Mesothelial cell of epicardium (in vitro differentiated cells): ENCODE results near the gene DDX46. TPM values are rescaled to one million over a fixed set of nuclear protein-coding genes. Genes with fewer than 3 reads are reported as not detected.
"Not testable (repeated sequence)": the region's sequence is repeated elsewhere in the genome, so short reads cannot be mapped to it uniquely, and the experiment has no call there.

Source experiments
- DNase-seq, 2 experiments: peaks; one replicate each; pipeline ENCODE4 v3.0.0; 2021; ENCODE audit warnings: low spot score in 2 of 2; ENCODE audit not compliant: unreplicated experiment in 2 of 2
- H3K27ac Mint-ChIP-seq: 2 replicates; pipeline ENCODE4 v1.8.0; 2021; ENCODE audit warnings: mixed read lengths
- H3K27me3 Mint-ChIP-seq: 2 replicates; pipeline ENCODE4 v1.8.0; 2021; ENCODE audit warnings: low read depth, mixed read lengths
- H3K36me3 Mint-ChIP-seq: 2 replicates; pipeline ENCODE4 v1.8.0; 2021; ENCODE audit warnings: mixed read lengths
- H3K4me1 Mint-ChIP-seq: 2 replicates; pipeline ENCODE4 v1.8.0; 2021; ENCODE audit warnings: mixed read lengths
- H3K4me3 Mint-ChIP-seq: 2 replicates; pipeline ENCODE4 v1.8.0; 2021; ENCODE audit warnings: mild to moderate bottlenecking, moderate library complexity, mixed read lengths
- H3K9me3 Mint-ChIP-seq: 2 replicates; pipeline ENCODE4 v1.8.0; 2021; ENCODE audit warnings: mixed read lengths
- total RNA-seq: library from RNA; stranded (reverse); gene quantifications from 3 replicates; pipeline ENCODE4 v1.2.1, GENCODE V29; 2021
- TF ChIP-seq, protein P1 (sequence below): fragments of 200-600 bp; sonication (generic); IDR thresholded peaks from one replicate; pipeline ENCODE4 v1.5.0; 2021; ENCODE audit warnings: antibody characterized with exemption; ENCODE audit not compliant: unreplicated experiment

The DDX46 gene
- total RNA-seq, 1 donor from 2014 or later = 61.3 TPM

DNA sequence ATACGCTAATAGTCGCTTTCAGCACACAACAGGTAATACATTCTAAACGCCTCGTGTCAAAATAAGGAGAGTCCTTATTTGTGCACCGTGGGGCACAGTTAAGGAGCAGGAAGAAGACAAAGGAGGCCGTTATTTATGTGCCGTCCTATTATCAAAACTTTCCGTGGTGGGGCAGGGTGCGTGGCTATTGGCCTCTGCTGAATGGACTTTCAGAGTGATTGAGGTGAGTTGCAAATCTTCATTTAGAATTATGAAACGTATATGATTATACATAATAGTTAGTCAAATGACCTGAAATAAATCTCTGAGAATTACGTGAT, 88.0 kb downstream of the DDX46 start:
- DNase-seq = no peak

DNA sequence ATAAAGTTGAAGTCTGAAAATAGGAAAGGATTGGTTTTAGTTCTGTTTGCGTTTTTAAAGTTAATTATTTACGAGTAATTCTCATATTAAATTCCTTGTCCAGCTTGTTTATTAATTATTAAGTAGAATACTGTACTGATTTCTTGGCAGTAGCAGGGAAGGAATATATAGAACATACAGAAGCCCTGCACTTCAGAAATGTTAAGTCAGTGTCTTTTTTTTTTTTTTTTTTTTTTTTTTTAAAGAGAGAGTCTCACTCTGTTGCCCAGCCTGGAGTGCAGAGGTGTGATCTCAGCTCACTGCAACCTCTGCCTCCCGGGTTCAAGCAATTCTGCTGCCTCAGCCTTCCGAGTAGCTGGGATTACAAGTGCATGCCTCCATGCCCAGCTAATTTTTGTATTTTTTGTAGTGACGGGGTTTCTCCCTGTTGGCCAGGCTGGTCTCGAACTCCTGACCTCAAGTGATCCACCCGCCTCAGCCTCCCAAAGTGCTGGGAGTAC, 90.9 kb downstream of the DDX46 start:
- not testable (repeated sequence) for H3K4me3 Mint-ChIP-seq, H3K9me3 Mint-ChIP-seq, H3K27me3 Mint-ChIP-seq, DNase-seq, H3K27ac Mint-ChIP-seq, H3K36me3 Mint-ChIP-seq
- H3K4me1 Mint-ChIP-seq = peaks cover 28% of the 10 kb centered on the region

More for the DNA sequence above, 88.0 kb downstream of the DDX46 start:
- Mint-ChIP-seq H3K27ac (peak overlapping the region; percentile 98), H3K4me1 (peaks cover 28% of the 10 kb centered on the region), H3K36me3 (peaks cover 2% of the 10 kb centered on the region), H3K27me3 (no peaks in the 10 kb centered on the region), H3K9me3 (no peaks in the 10 kb centered on the region), H3K4me3 (peak overlapping the region; percentile 89)
- TF ChIP-seq, protein P1, sequence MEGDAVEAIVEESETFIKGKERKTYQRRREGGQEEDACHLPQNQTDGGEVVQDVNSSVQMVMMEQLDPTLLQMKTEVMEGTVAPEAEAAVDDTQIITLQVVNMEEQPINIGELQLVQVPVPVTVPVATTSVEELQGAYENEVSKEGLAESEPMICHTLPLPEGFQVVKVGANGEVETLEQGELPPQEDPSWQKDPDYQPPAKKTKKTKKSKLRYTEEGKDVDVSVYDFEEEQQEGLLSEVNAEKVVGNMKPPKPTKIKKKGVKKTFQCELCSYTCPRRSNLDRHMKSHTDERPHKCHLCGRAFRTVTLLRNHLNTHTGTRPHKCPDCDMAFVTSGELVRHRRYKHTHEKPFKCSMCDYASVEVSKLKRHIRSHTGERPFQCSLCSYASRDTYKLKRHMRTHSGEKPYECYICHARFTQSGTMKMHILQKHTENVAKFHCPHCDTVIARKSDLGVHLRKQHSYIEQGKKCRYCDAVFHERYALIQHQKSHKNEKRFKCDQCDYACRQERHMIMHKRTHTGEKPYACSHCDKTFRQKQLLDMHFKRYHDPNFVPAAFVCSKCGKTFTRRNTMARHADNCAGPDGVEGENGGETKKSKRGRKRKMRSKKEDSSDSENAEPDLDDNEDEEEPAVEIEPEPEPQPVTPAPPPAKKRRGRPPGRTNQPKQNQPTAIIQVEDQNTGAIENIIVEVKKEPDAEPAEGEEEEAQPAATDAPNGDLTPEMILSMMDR = no peak

DNA sequence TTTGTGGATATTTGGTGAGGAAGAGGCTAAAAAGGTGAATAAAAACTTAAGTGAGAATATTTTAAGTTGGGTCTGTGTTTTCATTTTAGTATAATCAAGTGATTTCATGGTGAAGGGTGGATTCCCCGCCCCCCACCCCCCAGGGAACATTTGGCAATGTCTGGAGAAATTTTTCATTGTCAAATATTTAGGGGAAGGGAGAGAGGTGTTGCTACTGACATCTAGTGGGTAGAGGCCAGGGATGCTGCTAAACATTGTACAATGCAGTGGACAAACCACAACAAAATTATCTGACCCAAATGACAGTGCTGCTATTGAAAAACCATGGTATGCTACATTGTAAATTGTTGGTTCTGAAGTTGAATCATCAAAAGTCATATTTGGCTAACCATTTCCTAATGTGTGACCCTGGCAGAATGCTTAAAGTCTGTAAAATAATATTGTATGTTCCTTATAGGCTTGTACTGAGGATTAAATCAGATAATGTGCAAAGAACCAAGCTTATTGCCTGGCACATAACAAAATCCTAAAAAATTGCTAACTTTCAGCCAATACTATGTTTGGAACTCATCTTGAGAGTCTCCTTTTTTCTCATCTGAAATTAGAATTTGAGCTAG, 92.8 kb downstream of the DDX46 start:
- Mint-ChIP-seq H3K4me3 (no peak overlapping the region), H3K4me1 (peaks cover 18% of the 10 kb centered on the region), H3K27me3 (no peaks in the 10 kb centered on the region), H3K36me3 (peaks cover 15% of the 10 kb centered on the region), H3K9me3 (no peaks in the 10 kb centered on the region), H3K27ac (peak overlapping the region; percentile 47)
- no peak for DNase-seq
- TF ChIP-seq, protein P1 = peak; percentile 3

DNA sequence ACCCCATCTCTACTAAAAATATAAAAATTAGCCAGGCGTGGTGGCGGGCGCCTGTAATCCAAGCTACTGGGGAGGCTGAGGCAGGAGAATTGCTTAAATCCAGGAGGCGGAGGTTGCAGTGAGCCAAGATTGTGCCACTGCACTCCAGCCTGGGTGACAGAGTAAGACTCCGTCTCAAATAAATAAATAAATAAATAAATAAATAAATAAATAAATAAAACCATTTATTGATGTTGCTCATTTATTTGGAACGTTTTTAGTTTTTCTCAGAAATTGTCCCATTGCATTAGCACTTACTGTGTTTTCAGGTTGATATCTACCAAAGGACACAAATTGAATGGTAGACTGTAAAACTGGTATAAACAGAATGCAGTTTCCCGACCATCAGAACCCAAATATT, 97.9 kb downstream of the DDX46 start:
- not testable (repeated sequence) for DNase-seq, H3K9me3 Mint-ChIP-seq, H3K27ac Mint-ChIP-seq, H3K27me3 Mint-ChIP-seq, H3K4me1 Mint-ChIP-seq, H3K4me3 Mint-ChIP-seq
- H3K36me3 Mint-ChIP-seq = peaks cover 24% of the 10 kb centered on the region

DNA sequence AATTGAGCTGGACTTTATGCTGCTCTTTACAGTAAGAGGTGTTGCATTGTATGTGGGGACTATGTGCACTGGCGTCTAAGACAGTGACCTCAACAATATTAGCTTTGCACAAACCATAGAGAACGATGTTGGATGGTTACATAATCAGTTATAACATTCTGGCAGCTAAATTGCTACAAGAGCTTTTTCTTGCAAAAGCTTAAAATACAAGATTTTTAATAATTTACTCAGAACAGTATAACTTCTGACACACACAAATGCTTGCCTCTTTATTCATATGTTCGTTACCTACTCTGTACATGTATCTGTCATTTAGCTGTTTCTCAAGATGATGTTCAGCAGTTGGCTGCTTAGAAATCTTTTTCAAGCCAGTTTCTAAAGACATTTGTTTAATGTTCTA, 98.8 kb downstream of the DDX46 start:
- Mint-ChIP-seq H3K4me1 (no peaks in the 10 kb centered on the region), H3K36me3 (peaks cover 23% of the 10 kb centered on the region), H3K27ac (no peak overlapping the region), H3K9me3 (no peaks in the 10 kb centered on the region), H3K27me3 (no peaks in the 10 kb centered on the region), H3K4me3 (no peak overlapping the region)
- no peak for DNase-seq
- TF ChIP-seq, protein P1 = no peak

DNA sequence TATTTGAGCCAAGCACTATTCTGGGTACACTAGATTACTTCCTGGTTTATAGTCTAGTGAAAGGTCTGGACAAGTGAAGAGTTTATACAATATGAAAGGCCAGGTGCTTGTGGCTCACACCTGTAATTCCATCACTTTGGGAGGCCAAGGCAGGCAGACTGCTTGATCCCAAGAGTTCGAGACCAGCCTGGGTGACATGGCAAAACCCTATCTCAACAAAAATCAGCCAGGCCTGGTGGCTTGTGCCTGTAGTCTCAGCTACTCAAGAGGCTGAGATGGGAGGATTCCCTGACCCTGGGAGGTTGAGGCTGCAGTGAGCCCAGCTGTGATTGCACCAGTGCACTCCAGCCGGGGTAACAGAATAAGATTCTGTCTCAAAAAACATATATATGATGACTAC, 106.1 kb downstream of the DDX46 start:
- no peak for DNase-seq
- no peaks in the 10 kb centered on the region for H3K4me1 Mint-ChIP-seq
- TF ChIP-seq, protein P1 = no peak
- H3K4me3 Mint-ChIP-seq = no peak overlapping the region
- no peaks in the 10 kb centered on the region for H3K27me3 Mint-ChIP-seq
- no peak overlapping the region for H3K27ac Mint-ChIP-seq
- no peaks in the 10 kb centered on the region for H3K9me3 Mint-ChIP-seq
- H3K36me3 Mint-ChIP-seq = peaks cover 12% of the 10 kb centered on the region

DNA sequence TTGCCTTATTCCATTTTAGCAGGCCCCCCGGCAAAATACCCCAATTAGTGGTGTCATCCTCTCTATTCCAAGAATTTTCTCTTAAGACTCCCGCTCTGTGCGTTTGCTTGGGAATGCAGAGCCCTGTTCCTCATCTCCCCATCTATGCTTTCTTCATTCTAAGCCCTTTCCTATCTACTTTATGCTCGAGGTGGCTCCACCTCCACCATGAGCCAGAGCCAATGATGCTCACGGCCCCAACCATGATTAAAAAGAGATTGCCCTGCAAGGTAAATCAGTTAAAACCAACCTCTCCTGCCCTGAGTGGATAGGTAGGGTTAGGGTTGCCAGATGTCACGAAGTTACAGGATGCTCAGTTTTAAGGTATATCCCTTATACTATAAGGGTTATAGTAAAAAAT, 114.9 kb downstream of the DDX46 start:
- Mint-ChIP-seq H3K27ac (peak overlapping the region; percentile 40), H3K4me1 (peaks cover 13% of the 10 kb centered on the region), H3K4me3 (peak overlapping the region; percentile 24), H3K27me3 (no peaks in the 10 kb centered on the region), H3K36me3 (peaks cover 5% of the 10 kb centered on the region), H3K9me3 (no peaks in the 10 kb centered on the region)
- DNase-seq = no peak
- TF ChIP-seq, protein P1 = no peak
